Retina (tissue), 1 donor: ENCODE results near the gene RAPGEF1.
A peak's percentile ranks its signal among the peaks of the same experiment; 100 is the strongest.

Experiments used
- DNase-seq: peaks from one replicate; pipeline ENCODE4 v3.0.0-alpha.2; 2016

The RAPGEF1 gene

DNA sequence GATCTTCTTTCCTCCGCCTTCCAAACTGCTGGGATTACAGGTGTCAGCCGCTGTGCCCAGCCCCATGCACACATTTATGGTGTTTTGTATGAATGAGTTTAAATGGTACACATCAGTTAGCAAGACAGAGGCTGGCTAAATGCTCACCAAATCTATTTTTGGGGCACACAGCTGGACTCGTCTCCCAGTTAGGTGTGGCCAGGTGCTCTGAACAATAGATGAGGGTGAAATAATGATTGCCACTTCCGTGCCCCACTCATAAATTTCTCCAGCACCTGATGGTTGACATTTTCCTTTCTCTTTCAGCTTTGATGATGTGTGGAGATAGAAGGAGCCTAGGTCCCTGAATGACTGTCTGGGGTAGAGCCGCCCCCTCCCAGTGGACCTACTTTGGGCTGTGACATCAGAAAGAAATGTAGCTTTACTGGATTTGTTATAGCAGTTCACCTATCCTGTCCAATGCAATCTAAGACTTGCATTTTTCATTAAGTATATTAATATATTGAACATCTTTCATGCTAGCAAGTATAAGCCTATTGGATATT lies 8.6 kb upstream of the RAPGEF1 start:
- no peak for DNase-seq

DNA sequence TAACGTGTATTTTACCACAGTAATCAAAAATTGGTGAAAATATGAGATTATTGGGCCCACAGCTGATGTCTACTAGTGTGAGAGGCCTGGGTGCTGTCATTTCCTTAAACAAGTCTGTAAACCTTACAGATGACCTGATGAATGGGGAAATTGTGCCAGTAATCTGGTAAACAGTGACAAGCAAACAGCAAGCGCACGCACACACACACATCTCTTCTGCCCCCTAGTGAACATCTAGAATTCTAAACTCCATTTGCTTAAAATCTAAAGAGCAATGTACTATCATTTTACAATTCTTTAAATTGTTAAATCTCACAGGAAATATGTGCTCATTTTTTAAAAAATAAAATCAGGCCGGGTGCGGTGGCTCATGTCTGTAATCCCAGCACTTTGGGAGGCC lies 7.5 kb upstream of the RAPGEF1 start:
- no peak for DNase-seq

DNA sequence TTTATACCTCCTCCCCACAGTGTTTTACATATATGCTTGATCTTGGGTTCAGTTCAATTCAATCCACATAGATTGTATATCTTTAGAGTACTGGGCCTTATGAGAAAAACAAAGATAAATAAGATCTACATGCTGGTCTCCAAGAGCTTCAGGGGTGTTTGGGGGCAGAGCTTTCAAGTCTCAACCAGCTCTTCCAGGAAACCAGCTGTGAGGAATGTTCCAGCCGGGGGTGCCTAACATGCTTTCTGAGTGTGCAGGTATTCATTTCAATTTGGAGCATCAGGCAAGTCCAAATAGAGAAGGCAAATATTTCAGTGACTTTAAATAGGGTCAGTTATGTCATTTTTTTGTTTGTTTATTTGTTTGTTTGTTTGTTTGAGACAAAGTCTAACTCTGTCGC lies 5.7 kb upstream of the RAPGEF1 start:
- DNase-seq: no peak

DNA sequence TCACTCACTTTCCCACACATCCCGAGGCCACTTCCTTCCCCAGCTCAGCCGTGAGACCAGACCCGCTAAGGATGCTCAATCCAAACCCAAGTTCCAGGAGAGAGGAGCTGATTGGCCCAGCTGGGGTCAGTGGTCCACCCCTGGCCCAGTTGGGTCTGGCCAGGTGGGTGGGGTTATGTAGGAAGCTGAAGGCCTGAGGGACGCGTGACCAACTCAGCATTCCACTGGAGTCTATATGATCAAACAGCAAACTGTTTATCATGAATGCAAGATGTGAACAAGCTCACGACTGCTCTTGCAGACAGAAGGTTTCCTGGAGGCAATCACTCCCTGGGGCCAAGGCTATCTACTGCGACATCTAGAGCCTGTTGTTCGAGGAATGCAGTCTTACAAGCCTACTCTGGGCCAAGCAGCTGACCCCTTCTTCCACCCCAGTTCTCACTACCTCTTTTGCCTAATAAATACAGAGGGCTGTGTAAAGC lies 4.9 kb upstream of the RAPGEF1 start:
- no peak for DNase-seq

DNA sequence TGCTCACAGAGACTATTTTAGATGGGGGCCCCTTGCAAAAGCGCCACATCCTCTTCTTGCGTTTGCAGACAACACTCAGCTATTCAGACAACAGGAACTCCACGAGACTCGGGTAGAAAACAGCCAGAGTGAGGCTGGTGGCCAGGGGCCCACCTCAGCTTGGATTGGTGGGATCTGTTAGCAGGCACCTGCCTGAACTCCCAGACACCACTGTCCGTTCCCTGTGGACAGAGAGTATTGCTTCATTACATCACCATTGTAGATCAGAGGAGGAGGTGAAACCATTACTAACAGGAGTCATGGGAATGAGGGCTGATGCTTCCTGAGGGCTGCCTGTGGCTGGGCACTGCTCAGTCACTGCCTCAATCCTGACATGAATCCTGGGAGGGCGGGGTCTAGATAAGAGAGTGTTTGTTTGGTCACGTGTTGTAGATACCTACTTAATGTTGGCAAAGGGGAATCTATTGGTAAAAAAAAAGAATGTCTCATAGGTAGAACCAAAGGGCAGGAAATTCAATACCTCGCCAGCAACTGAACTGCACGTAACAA lies 4.4 kb upstream of the RAPGEF1 start:
- no peak for DNase-seq

DNA sequence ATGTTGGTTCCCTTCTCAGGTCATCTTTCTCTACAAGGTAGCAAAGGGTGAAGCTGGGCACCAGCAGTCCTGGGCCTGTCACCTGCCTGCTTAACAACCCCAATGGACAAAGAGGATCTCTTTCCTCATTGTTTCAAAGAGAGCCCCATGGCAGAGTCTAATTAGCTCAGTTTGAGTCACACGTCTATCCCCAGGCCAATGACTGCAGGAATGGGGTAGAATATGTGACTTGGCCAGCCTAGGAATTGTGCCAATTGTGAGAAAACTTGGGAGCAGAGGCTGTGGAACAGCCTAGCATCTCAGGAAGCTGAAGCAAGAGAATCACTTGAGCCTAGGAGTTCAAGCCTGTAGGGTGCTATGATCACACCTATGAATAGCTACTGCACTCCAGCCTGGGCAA lies 3.6 kb upstream of the RAPGEF1 start:
- DNase-seq: no peak

DNA sequence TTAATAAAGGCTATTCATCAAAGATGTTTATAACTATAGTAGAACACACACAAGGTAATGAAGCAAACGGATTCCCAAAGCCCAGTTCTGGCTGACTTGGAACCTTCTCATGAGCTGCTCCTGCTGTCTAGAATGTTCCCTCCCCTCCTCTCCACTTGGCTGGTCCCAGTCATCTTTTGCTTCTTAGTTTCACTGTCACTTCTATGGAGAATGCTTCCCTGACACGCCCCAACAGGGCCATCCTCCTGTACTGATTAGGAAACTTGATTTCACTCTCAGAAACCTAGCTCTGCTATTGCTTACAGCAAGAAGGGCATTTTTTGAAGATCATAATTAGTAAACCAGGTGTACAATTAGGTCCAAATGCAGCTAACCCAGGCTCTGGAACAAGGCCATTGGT lies 3.2 kb upstream of the RAPGEF1 start:
- no peak for DNase-seq

DNA sequence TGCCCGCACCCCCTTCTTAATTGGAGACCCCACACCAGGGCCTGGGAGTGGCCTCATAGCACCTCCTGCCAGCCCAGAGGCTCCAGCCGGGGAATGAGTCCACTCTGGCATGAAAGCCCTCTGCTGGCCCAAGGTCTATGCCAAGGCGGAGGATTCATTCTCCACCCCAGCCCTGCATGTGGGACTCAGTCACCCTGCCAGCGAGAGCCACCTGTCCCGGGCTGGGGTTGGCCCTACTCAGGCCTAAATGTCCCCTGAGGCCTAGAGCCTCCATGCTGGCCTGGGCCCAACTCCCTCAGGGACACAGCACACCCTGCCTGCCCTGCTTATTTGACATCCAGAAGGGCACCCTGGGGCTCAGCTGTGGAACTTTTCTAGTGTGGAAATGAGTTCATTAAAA lies 1.0 kb upstream of the RAPGEF1 start:
- no peak for DNase-seq

DNA sequence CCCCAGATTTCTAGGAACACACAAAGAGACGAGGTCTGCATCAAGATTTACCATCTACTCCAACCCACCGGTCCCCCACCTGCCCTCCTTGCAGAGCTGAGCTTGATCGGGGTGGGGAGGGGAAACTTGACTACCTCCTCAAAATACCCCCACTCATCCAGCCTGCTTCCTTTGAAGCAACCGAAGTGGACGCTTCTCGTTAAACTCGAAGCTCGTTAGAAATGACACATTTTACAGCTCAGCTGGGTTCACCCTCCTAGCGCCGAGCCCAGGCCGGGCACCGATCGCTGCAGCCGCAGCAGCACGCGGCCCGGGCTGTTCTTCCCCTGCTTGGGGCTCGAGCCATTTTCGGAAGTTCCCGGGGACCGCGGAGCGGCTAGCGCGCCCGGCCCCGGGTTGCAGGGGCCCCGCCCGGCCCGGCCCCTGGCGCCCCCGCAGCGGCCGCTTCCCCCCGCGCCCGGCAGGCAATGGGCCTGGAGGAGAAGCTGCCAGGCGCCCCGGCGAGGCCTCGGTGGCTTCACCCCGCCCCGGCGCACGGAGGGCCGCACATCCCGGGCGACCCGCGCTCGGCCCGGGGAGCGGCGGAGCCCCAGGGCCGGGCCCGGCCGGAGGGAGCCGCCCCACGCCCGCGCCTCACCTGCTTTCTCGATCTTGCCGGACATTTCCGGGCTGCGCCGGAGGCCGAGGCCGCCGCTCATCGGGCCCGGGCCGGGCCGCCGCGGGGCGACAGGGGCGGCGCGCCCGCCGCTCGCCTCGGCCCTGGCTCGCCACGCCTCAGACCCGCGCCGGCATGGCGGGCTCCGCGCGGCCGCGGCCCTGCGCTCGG lies 530 bp downstream of the RAPGEF1 start:
- peak; percentile 62 for DNase-seq

DNA sequence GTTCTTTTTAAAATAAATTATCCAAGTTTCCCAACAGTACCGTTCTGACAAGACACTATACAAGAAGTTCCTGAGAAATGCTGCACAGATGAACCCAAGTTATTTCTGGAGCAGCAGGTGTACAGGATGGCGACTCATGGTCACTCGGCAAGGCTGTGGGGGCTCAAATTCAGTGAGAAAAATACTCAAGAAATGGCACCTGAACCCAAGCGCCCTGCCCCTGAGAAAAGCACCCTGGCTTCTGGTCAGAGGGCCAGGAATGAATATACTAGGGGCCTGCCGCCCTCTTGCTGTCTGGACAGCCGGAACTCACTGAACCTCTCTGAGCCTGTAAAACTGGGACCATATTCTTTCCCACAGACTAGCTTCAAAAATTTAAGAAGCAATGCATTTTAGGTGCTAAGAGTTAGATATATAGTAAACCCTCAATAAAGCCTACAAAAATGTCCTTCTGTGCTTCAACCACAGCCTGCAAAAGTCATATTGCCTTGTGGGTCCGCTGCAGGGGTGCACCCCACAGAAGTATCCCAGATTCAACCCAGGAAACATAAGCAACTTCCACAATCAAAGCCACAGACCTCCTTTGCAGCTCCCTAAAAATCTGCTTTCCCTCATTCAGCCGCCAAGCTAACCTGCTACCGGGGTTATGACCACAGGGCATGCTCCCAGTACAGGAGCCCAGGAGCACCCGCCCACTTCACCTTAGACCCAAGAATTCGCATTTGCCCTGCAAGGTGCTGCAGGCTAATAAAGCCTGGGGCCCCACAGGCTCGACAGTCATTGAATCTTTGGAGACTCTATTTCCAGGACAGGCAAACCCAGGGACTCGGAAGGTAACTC lies 1.4 kb downstream of the RAPGEF1 start:
- no peak for DNase-seq

DNA sequence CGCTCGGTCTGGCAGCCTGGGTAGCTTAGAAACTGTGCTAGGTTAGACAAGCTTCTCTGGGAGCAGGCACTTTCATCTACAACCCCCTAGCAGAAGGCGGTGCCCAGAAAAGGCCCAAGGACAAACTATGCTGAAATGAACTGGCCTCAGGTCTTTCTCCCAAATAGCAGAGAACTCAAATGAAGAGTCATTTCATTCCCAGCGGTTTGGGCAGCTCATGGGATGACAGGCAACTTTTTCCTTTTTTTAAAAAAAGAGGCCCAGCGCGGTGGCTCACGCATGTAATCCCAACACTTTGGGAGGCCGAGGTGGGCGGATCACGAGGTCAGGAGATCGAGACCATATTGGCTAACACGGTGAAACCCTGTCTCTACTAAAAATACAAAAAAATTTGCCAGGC lies 2.5 kb downstream of the RAPGEF1 start:
- no peak for DNase-seq

DNA sequence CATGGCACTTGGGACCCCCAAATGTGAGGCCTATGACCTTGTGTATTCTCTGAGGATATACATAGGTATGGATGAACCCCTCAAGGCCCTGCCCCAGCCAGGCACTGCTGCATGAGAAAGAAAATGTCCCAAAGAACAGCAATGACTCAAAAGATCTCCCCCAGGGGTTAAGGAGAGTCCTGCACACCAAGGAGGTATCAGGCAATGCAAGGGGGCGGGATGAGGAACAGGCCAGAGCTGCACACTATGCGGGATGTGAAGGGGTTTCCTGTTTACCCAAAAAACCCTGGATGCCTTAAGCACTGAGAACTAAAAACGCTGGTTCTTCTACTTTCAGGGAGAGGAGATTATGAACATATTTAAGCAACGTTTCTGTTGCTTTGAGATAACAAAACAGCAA lies 3.4 kb downstream of the RAPGEF1 start:
- no peak for DNase-seq

DNA sequence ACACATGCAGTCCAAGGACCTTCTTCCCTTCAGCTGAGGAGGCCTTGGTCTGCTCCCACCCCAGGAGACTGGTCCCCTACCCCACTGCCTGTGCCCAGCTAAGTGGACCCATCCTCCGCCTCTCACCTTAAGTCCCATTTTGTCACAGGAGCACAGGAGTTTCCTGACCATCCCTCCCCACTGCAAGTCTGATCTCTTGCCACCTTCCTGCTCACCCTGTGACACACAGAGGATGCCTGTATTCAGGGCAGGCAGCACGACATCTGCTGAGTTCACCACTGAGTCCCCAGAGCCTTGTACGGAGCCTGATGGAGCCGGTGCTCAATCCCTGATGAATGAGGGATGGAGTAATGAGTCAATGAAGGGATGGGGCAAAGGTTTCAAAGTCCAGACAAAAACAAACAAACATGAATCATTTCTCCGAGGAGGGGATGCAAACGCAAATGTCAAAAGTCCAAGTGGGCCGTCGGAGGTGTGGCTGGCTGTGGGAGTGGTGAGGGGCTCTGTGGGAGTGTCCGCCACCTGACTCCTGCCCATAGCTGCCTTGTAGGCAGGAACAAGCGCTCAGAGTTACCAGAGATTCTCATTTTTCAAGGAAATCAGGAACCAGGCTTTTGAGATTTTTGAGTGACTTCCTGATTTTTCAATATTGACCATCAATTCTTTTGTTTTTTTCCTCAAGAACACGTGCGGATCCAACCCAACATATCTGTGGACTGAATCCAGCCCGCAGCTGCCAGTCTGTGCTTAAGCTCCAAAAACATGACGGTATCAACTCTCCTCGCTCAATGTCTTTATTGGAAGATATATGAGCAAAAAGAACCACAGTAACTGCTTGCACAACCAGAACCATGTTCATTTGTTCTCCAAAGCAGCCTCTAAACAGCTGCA lies 4.4 kb downstream of the RAPGEF1 start:
- no peak for DNase-seq

DNA sequence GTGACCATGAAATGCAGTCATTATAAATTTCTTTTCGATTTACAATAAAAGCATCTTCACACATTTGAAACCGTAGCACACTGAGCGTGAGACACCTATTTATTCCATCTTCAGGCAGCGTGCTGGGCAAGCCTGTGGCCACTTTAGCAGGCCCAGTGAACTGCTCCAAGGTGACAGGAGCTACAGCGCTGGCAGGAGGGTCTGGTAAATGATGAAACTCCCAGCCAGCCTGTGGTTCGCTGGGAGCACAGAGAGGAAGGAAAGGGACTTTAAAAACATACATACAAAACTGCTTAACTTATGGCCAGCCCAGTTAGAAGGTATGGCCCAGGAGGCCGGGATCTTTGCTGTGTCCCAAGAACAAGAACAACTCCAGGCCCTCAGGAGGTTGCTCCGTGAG lies 5.1 kb downstream of the RAPGEF1 start:
- no peak for DNase-seq

DNA sequence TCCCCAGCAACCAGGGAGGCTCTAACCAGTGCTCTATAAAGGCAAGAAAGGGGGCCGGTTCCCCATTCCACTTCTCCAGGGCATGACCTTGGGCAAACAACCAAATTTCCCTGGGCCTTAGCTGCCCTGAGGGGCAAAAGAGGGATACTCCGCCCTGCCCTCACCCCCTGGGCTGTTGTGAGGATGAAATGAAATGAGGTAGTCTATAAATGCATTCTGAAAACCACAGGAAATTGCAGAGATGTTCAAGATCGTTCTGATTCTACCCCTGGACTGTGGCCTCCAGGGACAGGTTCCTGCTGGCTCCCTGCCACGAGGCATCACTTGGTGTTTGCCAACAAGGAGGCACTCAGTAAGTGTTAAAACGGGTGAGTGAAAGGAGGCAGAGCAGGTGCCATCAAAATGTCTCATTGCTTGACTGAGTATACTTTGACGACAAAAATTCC lies 5.7 kb downstream of the RAPGEF1 start:
- DNase-seq: no peak

DNA sequence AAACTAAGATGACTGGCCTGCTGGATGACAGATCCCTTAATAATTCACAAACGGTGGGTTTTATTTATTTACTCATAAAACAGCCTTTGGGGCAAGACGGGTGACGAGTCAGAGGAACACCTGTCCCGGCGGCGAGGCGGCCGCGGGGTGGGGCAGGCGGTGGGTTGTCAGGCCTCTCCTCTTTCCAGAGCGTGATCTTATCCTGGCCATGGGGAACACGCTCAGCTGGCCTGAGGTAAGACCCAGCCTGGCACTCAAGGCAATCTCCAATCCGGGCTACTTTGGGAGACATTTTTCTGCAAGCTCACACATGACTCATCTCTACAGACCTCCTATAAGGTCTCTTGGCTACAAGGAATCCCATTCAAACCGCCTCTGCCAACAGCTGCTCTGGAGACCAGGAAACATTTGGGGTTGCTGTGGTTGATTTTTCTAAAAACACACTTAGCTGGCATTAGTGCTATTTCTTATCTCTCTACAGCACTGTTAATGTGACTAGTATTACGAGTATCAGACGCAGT lies 6.3 kb downstream of the RAPGEF1 start:
- no peak for DNase-seq

DNA sequence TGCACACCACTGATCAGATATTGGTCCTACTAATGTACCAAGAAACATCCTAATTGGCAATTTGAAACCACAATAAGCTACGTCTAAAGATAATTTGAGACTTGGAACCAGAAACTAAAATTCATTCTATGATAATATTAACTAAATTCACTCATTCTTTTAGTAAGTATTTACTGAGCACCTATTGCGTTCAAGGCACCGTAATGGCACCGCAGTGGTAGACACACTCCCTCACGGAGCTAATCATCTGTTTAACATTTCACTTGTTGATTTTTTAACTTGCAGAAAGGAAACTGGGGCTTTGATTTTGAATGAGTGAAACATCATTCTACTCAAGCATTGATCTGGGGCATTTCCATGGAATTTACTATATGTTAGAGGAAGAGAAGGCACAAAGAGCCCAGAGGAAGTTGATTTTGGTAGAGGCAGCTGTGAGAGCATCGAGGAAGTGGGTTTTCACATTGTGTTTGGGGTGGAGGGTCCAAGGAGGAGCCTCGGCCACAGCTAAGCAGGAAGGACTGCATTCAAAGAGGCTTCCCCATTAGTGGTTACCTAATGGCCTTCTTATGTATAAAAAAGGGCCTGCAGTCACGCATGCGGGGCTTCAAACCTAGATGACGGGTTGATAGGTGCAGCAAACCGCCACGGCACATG lies 7.1 kb downstream of the RAPGEF1 start:
- DNase-seq: no peak

DNA sequence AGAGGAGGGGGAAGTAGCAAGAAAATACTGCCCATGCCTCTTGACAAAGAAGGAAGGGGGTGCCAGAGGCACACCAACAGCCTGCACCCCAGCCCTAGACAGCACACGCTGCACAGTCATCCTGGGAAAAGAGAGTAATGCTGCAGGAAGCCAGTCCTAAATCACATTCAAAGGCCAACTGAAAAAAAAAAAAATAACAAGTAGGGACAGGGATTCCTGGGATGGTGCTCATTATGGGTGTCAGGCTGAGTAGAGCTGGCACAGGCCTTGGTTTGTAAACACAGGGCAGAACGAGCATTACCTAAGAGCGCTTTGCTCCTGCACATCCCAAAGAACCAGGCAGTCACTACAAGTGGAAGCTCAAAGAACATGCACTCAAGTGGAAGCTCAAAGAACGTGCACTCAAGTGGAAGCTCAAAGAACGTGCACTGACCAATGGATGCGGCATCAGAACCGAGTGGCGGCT lies 7.8 kb downstream of the RAPGEF1 start:
- DNase-seq: no peak

DNA sequence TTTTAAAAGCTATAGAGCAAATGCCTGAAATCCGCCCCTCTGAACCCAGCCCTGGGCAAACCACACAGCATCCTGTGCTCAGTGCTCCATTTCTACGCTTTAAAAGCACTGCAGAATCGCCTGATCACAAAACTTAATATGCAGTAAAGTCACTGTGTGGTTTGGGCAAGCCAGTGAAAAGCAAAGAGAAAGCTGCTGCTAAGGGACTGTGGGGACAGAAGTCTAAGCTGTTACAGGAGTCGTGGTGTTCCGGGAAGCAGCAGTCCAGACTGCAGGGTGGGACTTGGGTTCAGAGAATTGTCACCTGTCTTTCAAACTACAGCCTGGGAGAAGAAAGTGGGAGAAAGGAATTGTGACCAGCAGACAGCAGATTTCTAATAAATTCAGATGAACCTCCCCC lies 8.2 kb downstream of the RAPGEF1 start:
- DNase-seq: no peak

DNA sequence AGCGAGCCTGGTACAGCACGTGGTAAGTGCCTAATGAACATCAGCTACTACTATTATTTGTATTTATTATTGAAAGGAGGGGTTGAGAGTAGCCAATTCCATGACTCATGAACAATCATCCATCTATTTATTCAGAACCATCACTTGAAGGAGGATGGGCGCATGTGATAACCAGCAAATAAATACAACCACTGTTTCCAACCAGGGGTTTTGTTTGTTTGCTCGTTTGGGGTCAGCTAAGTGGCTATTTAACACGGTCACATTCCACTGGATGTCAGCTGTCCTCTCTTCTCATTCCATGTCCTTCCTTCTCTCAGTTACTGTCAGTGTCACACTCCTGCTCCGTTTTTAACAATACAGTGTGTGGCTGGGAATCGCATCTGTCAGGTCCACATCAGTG lies 8.6 kb downstream of the RAPGEF1 start:
- no peak for DNase-seq

DNA sequence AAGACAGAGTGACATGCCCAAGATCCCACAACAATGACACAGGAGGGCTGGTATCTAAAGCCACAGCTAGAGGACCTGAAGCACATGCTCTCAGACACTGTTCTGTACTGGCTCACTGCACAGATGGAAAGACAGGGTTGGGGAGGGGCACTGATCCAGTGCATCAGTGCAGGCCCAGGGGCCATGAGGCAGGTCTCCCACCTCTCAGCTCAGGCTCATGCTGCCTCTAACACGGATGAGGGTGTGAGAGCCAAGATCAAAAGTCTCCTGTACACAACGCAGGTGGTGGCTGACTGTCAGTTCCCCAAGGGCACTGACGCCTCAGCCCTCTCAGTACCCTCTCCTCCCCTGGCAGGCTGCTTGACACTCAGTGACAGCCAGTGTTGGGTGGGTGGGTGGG lies 10.9 kb downstream of the RAPGEF1 start:
- no peak for DNase-seq

DNA sequence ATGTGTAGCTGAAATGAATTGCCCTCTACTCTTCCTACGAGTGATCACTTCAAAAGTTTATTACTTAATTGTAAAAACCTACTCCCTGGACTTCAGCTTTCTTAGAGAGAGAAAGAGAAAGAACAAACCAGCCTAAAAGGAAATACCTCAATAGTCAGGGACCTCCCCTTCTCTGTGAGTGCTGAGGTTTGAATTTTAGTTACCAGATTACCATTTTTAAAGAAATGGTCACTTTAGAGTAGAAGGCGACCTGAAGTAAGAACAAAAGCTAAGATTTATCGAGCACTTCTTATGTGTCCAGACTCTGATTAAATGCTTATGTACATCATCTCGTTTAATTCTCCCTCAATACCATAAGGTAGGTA lies 11.3 kb downstream of the RAPGEF1 start:
- no peak for DNase-seq
